Mesenchymal stem cell (in vitro differentiated cells and primary cell): Measurements from ENCODE around the gene CLIP1.

ENCODE experiments used
- DNase-seq: peaks from one replicate; pipeline ENCODE4 v3.0.0-alpha.2; 2013
- H2AFZ ChIP-seq: one replicate; pipeline ENCODE4 v1.6.1; 2013; ENCODE audit warnings: low read depth, mild to moderate bottlenecking, control low read depth, inconsistent platforms, low read length, moderate library complexity
- H2AK5ac ChIP-seq: 2 replicates; pipeline ENCODE4 v1.6.1; 2013; ENCODE audit warnings: low read length, moderate library complexity, mild to moderate bottlenecking, inconsistent platforms; ENCODE audit not compliant: severe bottlenecking
- H2BK120ac ChIP-seq: one replicate; pipeline ENCODE4 v1.6.1; 2013; ENCODE audit warnings: low read depth, mild to moderate bottlenecking, inconsistent platforms, low read length, moderate library complexity
- H2BK12ac ChIP-seq, 2 experiments: one replicate each; pipeline ENCODE4 v1.6.1; 2013; ENCODE audit warnings: inconsistent platforms in 2 of 2, low read length in 2 of 2, mild to moderate bottlenecking in 2 of 2, moderate library complexity in 2 of 2, control low read depth in 1 of 2
- H2BK15ac ChIP-seq: one replicate; pipeline ENCODE4 v1.6.1; 2013; ENCODE audit warnings: mild to moderate bottlenecking, low read depth, inconsistent platforms; ENCODE audit not compliant: poor library complexity, severe bottlenecking
- H2BK5ac ChIP-seq: 2 replicates; pipeline ENCODE4 v1.6.1; 2013; ENCODE audit warnings: low read depth, mild to moderate bottlenecking, low read length, control low read depth, inconsistent platforms; ENCODE audit not compliant: poor library complexity, severe bottlenecking
- H3K14ac ChIP-seq, 2 experiments: one replicate each; pipeline ENCODE4 v1.6.1; 2013; ENCODE audit warnings: inconsistent platforms in 2 of 2, low read length in 2 of 2, control low read depth in 1 of 2, mild to moderate bottlenecking in 1 of 2, moderate library complexity in 1 of 2
- H3K18ac ChIP-seq, 2 experiments: one replicate each; pipeline ENCODE4 v1.6.1; 2013; ENCODE audit warnings: inconsistent platforms in 2 of 2, low read length in 2 of 2, control low read depth in 1 of 2, low read depth in 1 of 2, mild to moderate bottlenecking in 1 of 2
- H3K23ac ChIP-seq, 2 experiments: one replicate each; pipeline ENCODE4 v1.6.1; 2013; ENCODE audit warnings: inconsistent platforms in 2 of 2, low read length in 2 of 2, mild to moderate bottlenecking in 2 of 2, moderate library complexity in 2 of 2, control low read depth in 1 of 2
- H3K27ac ChIP-seq: 2 replicates; pipeline ENCODE4 v1.5.1; 2013; ENCODE audit warnings: mild to moderate bottlenecking, moderate library complexity, low read length, control low read depth, inconsistent platforms; ENCODE audit not compliant: poor library complexity, severe bottlenecking
- H3K27me3 ChIP-seq, 2 experiments: 2 replicates each; pipeline versions ENCODE4 v1.6.1 to v1.7.0; 2013; ENCODE audit warnings: low read length in 2 of 2, mild to moderate bottlenecking in 2 of 2, moderate library complexity in 2 of 2, control low read depth in 1 of 2, inconsistent platforms in 1 of 2; ENCODE audit not compliant: control insufficient read depth in 1 of 2, insufficient read depth in 1 of 2
- H3K36me3 ChIP-seq, 2 experiments: 2 replicates each; pipeline versions ENCODE4 v1.6.1 to v1.7.0; 2013; ENCODE audit warnings: low read length in 2 of 2, control low read depth in 1 of 2, inconsistent platforms in 1 of 2, low read depth in 1 of 2, mild to moderate bottlenecking in 1 of 2; ENCODE audit not compliant: insufficient read depth in 2 of 2, control insufficient read depth in 1 of 2
- H3K4ac ChIP-seq, 2 experiments: one replicate each; pipeline ENCODE4 v1.6.1; 2013; ENCODE audit warnings: inconsistent platforms in 2 of 2, low read length in 2 of 2, mild to moderate bottlenecking in 2 of 2, moderate library complexity in 2 of 2, control low read depth in 1 of 2, low read depth in 1 of 2
- H3K4me1 ChIP-seq: 2 replicates; pipeline ENCODE4 v1.6.1; 2013; ENCODE audit warnings: low read depth, low read length, control low read depth; ENCODE audit not compliant: control insufficient read depth, insufficient read depth
- H3K4me2 ChIP-seq: 2 replicates; pipeline ENCODE4 v1.6.1; 2013; ENCODE audit warnings: low read length, mild to moderate bottlenecking, inconsistent platforms; ENCODE audit not compliant: poor library complexity, severe bottlenecking
- H3K4me3 ChIP-seq, 2 experiments: 2 replicates each; pipeline versions ENCODE4 v1.5.1 to v1.7.0; 2013; ENCODE audit warnings: low read length in 2 of 2, mild to moderate bottlenecking in 2 of 2, control low read depth in 1 of 2, low read depth in 1 of 2; ENCODE audit not compliant: insufficient read depth in 1 of 2
- H3K79me1 ChIP-seq: replicated peaks from 2 replicates; pipeline ENCODE4 v1.6.1; 2013; ENCODE audit warnings: mild to moderate bottlenecking, control low read depth, low read length, inconsistent platforms; ENCODE audit not compliant: poor library complexity, severe bottlenecking
- H3K9ac ChIP-seq: 2 replicates; pipeline ENCODE4 v1.7.0; 2013; ENCODE audit warnings: mild to moderate bottlenecking, low read length, moderate library complexity
- H3K9me3 ChIP-seq: 2 replicates; pipeline ENCODE4 v1.7.0; 2013; ENCODE audit warnings: mild to moderate bottlenecking, low read length; ENCODE audit not compliant: control insufficient read depth
- H4K8ac ChIP-seq: one replicate; pipeline ENCODE4 v1.6.1; 2013; ENCODE audit warnings: inconsistent platforms, mild to moderate bottlenecking, low read length, moderate library complexity
- H4K91ac ChIP-seq: one replicate; pipeline ENCODE4 v1.6.1; 2013; ENCODE audit warnings: mild to moderate bottlenecking, low read length, inconsistent platforms
- WGBS: methylation state at CpG from one replicate; pipeline ENCODE4 v1.1.7; 2013; ENCODE audit warnings: mixed read lengths; 5-methylcytosine and 5-hydroxymethylcytosine counted together

Gene CLIP1

DNA sequence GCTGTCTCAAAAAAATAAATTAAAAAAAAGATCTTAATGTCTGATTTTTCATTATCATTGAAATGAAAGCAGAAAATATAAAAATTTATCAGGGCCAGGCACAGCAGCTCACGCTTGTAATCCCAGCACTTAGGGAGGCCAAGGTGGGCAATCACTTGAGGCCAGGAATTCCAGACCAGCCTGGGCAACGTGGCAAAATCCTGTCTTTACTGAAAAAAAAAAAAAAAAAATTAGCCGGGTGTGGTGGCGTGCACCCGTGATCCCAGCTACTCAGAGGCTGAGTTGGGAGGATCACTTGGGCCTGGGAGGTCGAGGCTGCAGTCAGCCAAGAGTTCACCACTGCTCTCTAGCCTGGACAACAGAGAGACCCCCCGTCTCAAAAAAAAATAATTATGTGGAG is 37.6 kb upstream of the CLIP1 start:
- H3K27ac ChIP-seq: no peak overlapping the region
- H3K9ac ChIP-seq: no peak overlapping the region
- no peak overlapping the region for H3K4me2 ChIP-seq
- H3K4me1 ChIP-seq: peaks cover 9% of the 10 kb centered on the region
- no peak overlapping the region for H4K91ac ChIP-seq
- no peaks in the 10 kb centered on the region for H3K9me3 ChIP-seq
- no peaks in the 10 kb centered on the region for H3K27me3 ChIP-seq
- H3K4me3 ChIP-seq: no peak overlapping the region
- H3K4ac ChIP-seq: no peak overlapping the region
- H3K18ac ChIP-seq: no peak overlapping the region
- H3K36me3 ChIP-seq: no peaks in the 10 kb centered on the region
- H4K8ac ChIP-seq: no peak overlapping the region
- no peaks in the 10 kb centered on the region for H3K79me1 ChIP-seq
- H2AFZ ChIP-seq: no peak overlapping the region
- no peak overlapping the region for H2BK12ac ChIP-seq
- H2AK5ac ChIP-seq: no peak overlapping the region
- no peak overlapping the region for H2BK15ac ChIP-seq
- 92% methylated on average over 5 of the region's 7 CpGs for WGBS
- H3K14ac ChIP-seq: no peak overlapping the region
- no peak overlapping the region for H2BK120ac ChIP-seq
- no peak overlapping the region for H2BK5ac ChIP-seq
- no peak overlapping the region for H3K23ac ChIP-seq
- DNase-seq: no peak

DNA sequence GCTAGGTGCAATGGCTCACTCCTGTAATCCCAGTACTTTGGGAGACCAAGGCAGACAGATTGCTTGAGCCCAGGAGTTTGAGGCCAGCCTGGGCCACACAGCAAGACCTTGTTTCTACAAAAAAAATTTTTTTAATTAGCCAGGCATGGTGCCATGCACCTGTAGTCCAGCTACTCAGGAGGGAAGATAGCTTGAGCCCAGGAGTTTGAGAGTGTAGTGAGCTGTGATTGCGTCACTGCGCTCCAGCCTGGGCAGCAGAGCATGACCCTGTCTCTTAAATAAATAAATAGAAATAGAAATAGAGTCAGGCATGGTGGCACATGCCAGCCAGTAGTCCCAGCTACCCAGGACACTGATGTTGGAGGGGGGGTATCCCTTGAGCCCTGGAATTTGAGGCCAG is 36.7 kb upstream of the CLIP1 start:
- Histone ChIP-seq H4K8ac (no peak overlapping the region), H3K36me3 (no peaks in the 10 kb centered on the region), H2BK5ac (no peak overlapping the region), H3K23ac (no peak overlapping the region), H3K14ac (no peak overlapping the region), H2AK5ac (no peak overlapping the region), H3K4me1 (peaks cover 9% of the 10 kb centered on the region), H3K79me1 (no peaks in the 10 kb centered on the region), H2BK120ac (no peak overlapping the region), H3K4me3 (no peak overlapping the region), H4K91ac (no peak overlapping the region), H3K18ac (no peak overlapping the region), H2AFZ (no peak overlapping the region), H3K27ac (no peak overlapping the region), H3K4me2 (no peak overlapping the region), H3K9me3 (no peaks in the 10 kb centered on the region), H2BK15ac (no peak overlapping the region), H3K4ac (no peak overlapping the region), H2BK12ac (no peak overlapping the region), H3K9ac (no peak overlapping the region), H3K27me3 (no peaks in the 10 kb centered on the region)
- peak; percentile 29 for DNase-seq
- 100% methylated on average over 2 of the region's 2 CpGs for WGBS

DNA sequence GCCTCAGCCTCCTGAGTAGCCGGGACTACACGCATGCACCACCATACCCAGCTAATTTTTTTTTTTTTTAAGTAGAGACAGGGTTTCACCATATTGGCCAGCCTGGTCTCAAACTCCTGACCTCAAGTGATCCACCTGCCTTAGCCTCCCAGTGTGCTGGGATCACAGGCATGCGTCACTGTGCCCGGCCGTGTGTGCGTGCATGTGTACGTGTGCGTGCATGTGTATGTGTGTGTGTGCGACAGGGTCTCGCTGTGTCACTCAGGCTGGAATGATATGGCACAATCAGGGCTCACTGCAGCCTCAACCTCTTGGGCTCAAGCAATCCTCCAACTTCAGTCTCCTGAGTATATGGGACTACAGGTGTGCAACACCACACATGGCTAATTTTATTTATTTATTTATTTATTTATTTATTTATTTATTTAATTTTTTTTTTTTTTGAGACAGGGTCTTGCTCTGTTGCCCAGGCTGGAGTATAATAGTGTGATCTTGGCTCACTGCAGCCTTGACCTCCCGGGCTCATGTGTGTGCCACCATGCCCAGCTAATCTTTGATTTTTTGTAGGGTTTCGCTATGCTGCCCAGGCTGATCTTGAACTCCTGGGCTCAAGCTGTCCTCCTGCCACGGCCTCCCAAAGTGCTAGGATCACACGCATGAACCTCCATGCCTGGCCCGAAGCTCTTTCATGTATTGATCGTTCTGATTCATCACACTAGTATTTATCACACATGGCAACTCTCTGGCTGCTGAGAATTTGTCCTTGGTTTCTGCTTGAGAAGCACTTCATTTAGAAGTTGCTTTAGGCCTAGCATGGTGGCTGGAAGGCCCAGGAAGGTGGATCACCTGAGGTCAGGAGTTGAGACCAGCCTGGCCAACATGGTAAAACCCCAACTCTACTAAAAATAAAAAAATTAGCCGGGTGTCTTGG is 35.9 kb upstream of the CLIP1 start:
- Histone ChIP-seq H3K36me3 (no peaks in the 10 kb centered on the region), H2BK5ac (no peak overlapping the region), H3K14ac (no peak overlapping the region), H3K4me2 (no peak overlapping the region), H3K4me3 (no peak overlapping the region), H2AFZ (no peak overlapping the region), H3K79me1 (no peaks in the 10 kb centered on the region), H3K4ac (no peak overlapping the region), H3K23ac (no peak overlapping the region), H4K8ac (no peak overlapping the region), H3K27me3 (no peaks in the 10 kb centered on the region), H3K27ac (no peak overlapping the region), H2BK12ac (no peak overlapping the region), H3K4me1 (peaks cover 9% of the 10 kb centered on the region), H3K9ac (no peak overlapping the region), H4K91ac (no peak overlapping the region), H2BK120ac (no peak overlapping the region), H3K9me3 (no peaks in the 10 kb centered on the region), H3K18ac (no peak overlapping the region), H2BK15ac (no peak overlapping the region), H2AK5ac (no peak overlapping the region)
- DNase-seq: no peak
- WGBS: 94% methylated on average over 15 of the region's 17 CpGs

DNA sequence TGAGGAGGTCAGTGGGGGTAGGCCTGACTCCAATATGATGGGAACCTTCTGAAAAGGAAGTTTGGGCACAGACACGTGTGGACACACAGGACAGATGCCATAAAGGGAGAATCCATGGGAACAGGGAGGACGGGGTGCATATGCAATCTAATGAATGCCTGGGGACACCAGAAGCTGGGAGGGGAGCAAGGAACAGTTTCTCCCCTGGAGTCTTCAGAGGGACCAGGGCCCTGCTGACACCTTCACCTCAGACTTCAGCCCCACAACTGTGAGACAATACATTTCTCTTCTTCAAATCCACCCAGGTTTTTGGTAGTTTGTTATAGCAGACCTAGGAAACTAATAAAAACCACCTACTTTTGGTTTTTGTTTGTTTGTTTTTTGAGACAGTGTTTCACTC is 35.2 kb upstream of the CLIP1 start:
- Histone ChIP-seq H3K36me3 (no peaks in the 10 kb centered on the region), H3K27ac (no peak overlapping the region), H3K4me3 (no peak overlapping the region), H3K9me3 (no peaks in the 10 kb centered on the region), H3K4me2 (no peak overlapping the region), H3K14ac (no peak overlapping the region), H3K4ac (no peak overlapping the region), H2AFZ (no peak overlapping the region), H4K91ac (no peak overlapping the region), H3K27me3 (no peaks in the 10 kb centered on the region), H3K79me1 (no peaks in the 10 kb centered on the region), H4K8ac (no peak overlapping the region), H2BK15ac (no peak overlapping the region), H3K18ac (no peak overlapping the region), H2BK12ac (no peak overlapping the region), H3K4me1 (peaks cover 9% of the 10 kb centered on the region), H2BK120ac (no peak overlapping the region), H3K23ac (no peak overlapping the region), H2BK5ac (no peak overlapping the region), H3K9ac (no peak overlapping the region), H2AK5ac (no peak overlapping the region)
- WGBS: 71% methylated on average over 2 of the region's 2 CpGs
- no peak for DNase-seq
